Spleen (tissue), 11 donors: Measurements from ENCODE around the gene DHRS7C. TPM values are rescaled to one million over a fixed set of nuclear protein-coding genes. Genes with fewer than 3 reads are reported as not detected.
"Not testable (repeated sequence)": the region's sequence is repeated elsewhere in the genome, so short reads cannot be mapped to it uniquely, and the experiment has no call there.

Experiments used
- DNase-seq: peaks from one replicate; pipeline ENCODE4 v3.0.0-alpha.2; 2020
- H3K27ac ChIP-seq, 8 donors: fragments of 200-600 bp; sonication (generic) in 7 of 8; 1 replicate in 4 of 8; 2 replicates in 4 of 8; pipeline versions ENCODE4 v1.5.0 to v1.8.0; 2016 to 2021; ENCODE audit warnings: inconsistent platforms in 4 of 8, mild to moderate bottlenecking in 4 of 8, moderate library complexity in 1 of 8
- H3K27me3 ChIP-seq, 7 donors: fragments of 200-600 bp; sonication (generic) in 6 of 7; replicated peaks in 1 of 7; 1 replicate in 4 of 7; 2 replicates in 3 of 7; pipeline versions ENCODE4 v1.5.0 to v1.8.0; 2016 to 2021; ENCODE audit warnings: inconsistent platforms in 3 of 7, mild to moderate bottlenecking in 1 of 7
- H3K36me3 ChIP-seq, 6 donors: fragments of 200-600 bp; sonication (generic) in 5 of 6; 1 replicate in 4 of 6; 2 replicates in 2 of 6; pipeline versions ENCODE4 v1.5.0 to v1.8.0; 2016 to 2021; ENCODE audit warnings: inconsistent platforms in 2 of 6
- H3K4me1 ChIP-seq, 6 donors: fragments of 200-600 bp; sonication (generic) in 5 of 6; 1 replicate in 3 of 6; 2 replicates in 3 of 6; pipeline versions ENCODE4 v1.5.0 to v1.8.0; 2016 to 2021; ENCODE audit warnings: inconsistent platforms in 3 of 6
- H3K4me3 ChIP-seq, 8 donors: fragments of 200-600 bp; sonication (generic) in 7 of 8; 1 replicate in 4 of 8; 2 replicates in 4 of 8; pipeline versions ENCODE4 v1.5.0 to v1.8.0; 2016 to 2021; ENCODE audit warnings: inconsistent platforms in 4 of 8, mild to moderate bottlenecking in 4 of 8, moderate library complexity in 2 of 8
- H3K9me3 ChIP-seq, 8 donors: fragments of 200-600 bp; sonication (generic) in 7 of 8; 1 replicate in 4 of 8; 2 replicates in 4 of 8; pipeline versions ENCODE4 v1.5.0 to v1.8.0; 2016 to 2021; ENCODE audit warnings: inconsistent platforms in 4 of 8
- CTCF ChIP-seq, 11 experiments: fragments of 200-600 bp in 7 of 11; fragments of 450-650 bp in 4 of 11; sonication (generic) in 4 of 11; IDR thresholded peaks in 8 of 11; conservative IDR thresholded peaks in 3 of 11; 1 replicate in 7 of 11; 2 replicates in 4 of 11; pipeline versions ENCODE4 v1.4.0 to v1.8.0; 2016 to 2021; ENCODE audit warnings: antibody characterized with exemption in 11 of 11, inconsistent platforms in 4 of 11, mild to moderate bottlenecking in 1 of 11
- POLR2A ChIP-seq, 3 donors: fragments of 450-650 bp; IDR thresholded peaks; one replicate each; pipeline ENCODE4 v1.5.1; 2017; ENCODE audit warnings: antibody characterized with exemption in 3 of 3, mild to moderate bottlenecking in 1 of 3
- POLR2AphosphoS5 ChIP-seq, 3 donors: sonication (generic); formaldehyde crosslinking; IDR thresholded peaks; one replicate each; pipeline ENCODE4 v1.5.1; 2017; ENCODE audit warnings: antibody characterized with exemption in 3 of 3
- WGBS, 5 donors: extraction: QIAGEN DNeasy Blood & Tissue Kit in 3 of 5; methylation state at CpG; one replicate each; pipeline versions ENCODE4 v1.1.5 to v1.1.7; 2013 to 2018; 5-methylcytosine and 5-hydroxymethylcytosine counted together
- intact Hi-C: fragments of 100-400 bp; cut with DNase I; formaldehyde crosslinking; loops from one replicate; pipeline ENCODE4 v1.15.0; 2023; ENCODE audit warnings: low total_unique reads
- polyA plus RNA-seq, 3 donors: library from polyadenylated mRNA; stranded (reverse); fragments of 200-250 nt; gene quantifications; one replicate each; pipeline ENCODE4 v1.2.1, GENCODE V29; 2013
- total RNA-seq, 7 donors: library from RNA; depleted of rRNA in 3 of 7; stranded (reverse); fragments of >200 nt in 3 of 7; fragmentation: NEBNext Ultra II Directional in 4 of 7; extraction: Animal tissue kit (Norgen Biotek cat#: 25700) in 4 of 7; gene quantifications; one replicate each; pipeline versions ENCODE4 v1.1.0 to v1.2.1, GENCODE V29; 2016 to 2021
- donor health status: healthy with polysubstance abuse.
- donor health status: DM: no; HTN: no; CAD: no; lungs with moderate emphysema.
- donor health status: DM: no; HTN: no; CAD: no.
- donor health status: Bipolar disorder and iron deficiency.
- donor health status: healthy.
- donor health status: DM: no; HTN: no; CAD: no.
- donor health status: DM: yes; HTN: yes; CAD: no.

Gene DHRS7C
- total and polyA plus RNA-seq, 10 donors = 0.09 TPM; not detected in 9

GRCh38 chr17:9788601-9789000, 2.8 kb downstream of the DHRS7C start:
- Histone ChIP-seq H3K4me3 (no peak overlapping the region), H3K27ac (no peak overlapping the region), H3K27me3 (peaks cover 0 to 18% (median 0%) of the 10 kb centered on the region in 7 donors), H3K4me1 (no peaks in the 10 kb centered on the region), H3K36me3 (no peaks in the 10 kb centered on the region), H3K9me3 (no peaks in the 10 kb centered on the region)
- 85 to 94% (median 86%) methylated on average over 8 of the region's 8 CpGs for WGBS, 5 donors
- intact Hi-C loops = no loop called here
- DNase-seq = no peak
- no peak for TF ChIP-seq CTCF (IDR thresholded peaks at IDR 0.05 in 8 of 11, conservative IDR thresholded peaks at IDR 0.05 in 3 of 11)
- no peak for TF ChIP-seq POLR2AphosphoS5 (IDR thresholded peaks at IDR 0.05)
- TF ChIP-seq POLR2A (IDR thresholded peaks at IDR 0.05) = no peak

DNA sequence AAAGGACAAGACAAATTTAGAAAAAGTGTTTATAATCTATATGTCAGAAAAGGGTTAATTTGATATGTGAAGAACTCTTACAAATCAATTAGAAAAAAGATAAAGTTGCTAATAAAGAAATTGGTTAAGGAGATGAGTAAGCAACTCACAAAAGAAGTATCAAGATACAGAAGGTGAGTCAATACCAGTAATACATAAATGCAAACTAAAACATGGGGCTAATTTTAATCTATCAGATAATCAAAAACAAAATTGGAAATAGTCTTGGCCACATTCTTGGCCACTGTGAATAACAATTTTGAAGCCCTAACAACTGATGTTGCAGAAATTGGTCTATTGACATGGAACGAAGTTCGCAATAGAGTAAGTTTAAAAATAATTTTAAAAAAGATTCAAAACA, 6.8 kb downstream of the DHRS7C start:
- Histone ChIP-seq H3K27me3 (peaks cover 0 to 53% (median 0%) of the 10 kb centered on the region in 7 donors), H3K27ac (no peak overlapping the region), H3K4me1 (no peaks in the 10 kb centered on the region), H3K9me3 (no peaks in the 10 kb centered on the region), H3K36me3 (no peaks in the 10 kb centered on the region), H3K4me3 (no peak overlapping the region)
- TF ChIP-seq POLR2AphosphoS5 (IDR thresholded peaks at IDR 0.05) (no peak), CTCF (IDR thresholded peaks at IDR 0.05 in 8 of 11, conservative IDR thresholded peaks at IDR 0.05 in 3 of 11) (no peak), POLR2A (IDR thresholded peaks at IDR 0.05) (no peak)
- WGBS, 5 donors = 89 to 98% (median 97%) methylated on average over 2 of the region's 2 CpGs
- DNase-seq = no peak
- intact Hi-C loops = no loop called here

GRCh38 chr17:9783465-9783864, 7.9 kb downstream of the DHRS7C start:
- H3K4me1 ChIP-seq, H3K36me3 ChIP-seq, DNase-seq, intact Hi-C loops, H3K9me3 ChIP-seq, H3K4me3 ChIP-seq, H3K27ac ChIP-seq: not testable (repeated sequence)
- H3K27me3 ChIP-seq = peaks cover 0 to 43% (median 0%) of the 10 kb centered on the region in 7 donors
- WGBS, 5 donors = 82 to 96% (median 88%) methylated on average over 5 of the region's 5 CpGs

DNA sequence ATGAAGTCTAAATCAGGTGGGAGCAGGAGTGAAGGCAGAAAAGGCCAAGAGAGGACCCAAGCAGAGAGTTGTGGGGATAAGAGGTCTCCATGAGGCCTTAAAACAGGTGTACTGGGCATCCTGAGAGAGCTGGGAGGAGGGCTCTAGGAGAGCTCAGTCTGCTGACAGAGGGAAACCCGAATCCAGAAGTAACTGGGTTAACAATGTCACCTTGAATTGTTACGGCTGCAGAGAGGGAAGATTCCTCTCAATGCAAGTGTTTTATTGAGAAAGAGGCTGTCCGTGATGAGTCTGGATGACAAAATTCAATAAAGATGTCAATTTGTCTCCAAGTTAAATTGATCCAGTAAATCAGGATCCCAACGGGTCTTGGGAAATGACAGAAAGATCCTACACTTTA, 8.3 kb downstream of the DHRS7C start:
- whole genome bisulfite sequencing, 5 donors = 63 to 84% (median 76%) methylated on average over 4 of the region's 4 CpGs
- intact Hi-C loops = no loop called here
- Histone ChIP-seq H3K27ac (no peak overlapping the region), H3K9me3 (no peaks in the 10 kb centered on the region), H3K4me3 (no peak overlapping the region), H3K36me3 (no peaks in the 10 kb centered on the region), H3K4me1 (no peaks in the 10 kb centered on the region), H3K27me3 (peaks cover 0 to 42% (median 0%) of the 10 kb centered on the region in 7 donors)
- no peak for DNase-seq
- TF ChIP-seq POLR2AphosphoS5 (IDR thresholded peaks at IDR 0.05) (no peak), CTCF (IDR thresholded peaks at IDR 0.05 in 8 of 11, conservative IDR thresholded peaks at IDR 0.05 in 3 of 11) (no peak), POLR2A (IDR thresholded peaks at IDR 0.05) (no peak)

GRCh38 chr17:9780552-9780951, 10.8 kb downstream of the DHRS7C start:
- peaks cover 0 to 40% (median 0%) of the 10 kb centered on the region in 7 donors for H3K27me3 ChIP-seq
- intact Hi-C loops = no loop called here
- WGBS, 5 donors = 86 to 91% (median 89%) methylated on average over 3 of the region's 3 CpGs
- no peak overlapping the region for H3K27ac ChIP-seq
- H3K4me3 ChIP-seq = no peak overlapping the region
- H3K36me3 ChIP-seq = no peaks in the 10 kb centered on the region
- no peak for DNase-seq
- H3K9me3 ChIP-seq = peaks cover 0 to 7% (median 0%) of the 10 kb centered on the region in 8 donors
- H3K4me1 ChIP-seq = no peaks in the 10 kb centered on the region
- TF ChIP-seq POLR2A (IDR thresholded peaks at IDR 0.05) (no peak), POLR2AphosphoS5 (IDR thresholded peaks at IDR 0.05) (no peak), CTCF (IDR thresholded peaks at IDR 0.05 in 8 of 11, conservative IDR thresholded peaks at IDR 0.05 in 3 of 11) (no peak)
